ENCODE measurements around the gene SCUBE1.
"Not testable (repeated sequence)": the region's sequence is repeated elsewhere in the genome, so short reads cannot be mapped to it uniquely, and the experiment has no call there.

The SCUBE1 gene

GRCh38 chr22:43355688-43356087 lies 12.5 kb upstream of the SCUBE1 start:
- not testable (repeated sequence) for DNase-seq

DNA sequence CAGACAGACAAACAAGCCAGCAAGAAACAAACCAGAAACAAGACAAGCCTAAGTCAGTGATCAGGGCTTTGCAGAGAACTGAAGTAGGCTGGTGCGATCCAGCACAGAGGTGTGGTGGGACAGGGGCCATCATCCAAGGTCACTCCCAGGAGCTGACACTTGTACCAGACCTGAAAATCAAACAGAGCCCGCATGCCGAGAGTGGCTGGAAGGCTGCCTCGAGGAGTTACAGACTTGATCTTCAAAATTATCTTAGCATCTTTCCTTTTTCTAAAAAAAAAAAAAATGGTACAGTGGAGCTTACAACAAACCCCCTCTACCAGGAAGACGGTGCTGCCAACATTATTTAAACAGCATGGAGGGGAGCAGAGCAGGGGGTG lies 8.8 kb upstream of the SCUBE1 start:
- DNase-seq = no peak

DNA sequence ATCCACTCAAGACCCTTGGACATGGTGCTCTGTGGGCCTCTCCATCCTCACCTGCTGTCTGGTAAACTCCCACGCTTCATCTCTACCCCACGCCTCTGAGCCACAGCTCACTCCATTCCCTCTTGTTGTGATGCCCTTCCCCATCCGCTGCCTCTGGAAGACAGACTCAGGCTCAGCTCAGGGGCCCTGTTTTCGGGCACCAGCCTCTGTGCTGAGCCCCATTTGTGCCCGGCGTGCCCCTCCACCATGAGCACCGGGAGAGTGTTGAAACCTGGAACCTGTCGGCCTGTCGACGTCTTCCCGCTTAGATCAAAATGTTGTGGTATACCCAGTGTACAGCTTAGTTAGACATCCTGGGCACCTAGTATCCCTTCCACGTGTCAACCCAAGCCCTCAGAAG lies 6.5 kb upstream of the SCUBE1 start:
- DNase-seq = no peak

DNA sequence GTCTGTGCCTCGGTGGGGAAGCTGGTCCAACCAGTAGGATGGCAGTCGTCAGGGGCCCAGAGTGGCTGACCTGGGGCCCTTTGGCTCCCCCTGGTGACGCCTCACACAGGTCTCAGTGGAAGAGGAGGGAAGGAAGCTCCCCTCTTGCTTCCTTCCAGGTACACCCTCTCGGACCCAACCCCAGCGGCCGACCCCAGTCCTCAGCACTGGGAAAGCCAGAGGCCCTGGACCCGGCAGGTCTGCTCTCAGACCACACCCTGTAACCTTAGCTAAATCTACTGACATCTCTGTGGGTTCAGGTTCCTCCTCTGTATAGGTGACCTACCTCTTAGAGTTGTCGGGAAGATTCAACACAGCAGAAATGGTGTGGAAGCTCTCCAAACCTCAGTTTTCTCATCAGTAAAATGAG lies 3.4 kb upstream of the SCUBE1 start:
- no peak for DNase-seq

- DNase-seq = no peak
Observed at GRCh38 chr22:43345761-43346301, 2.7 kb upstream of the SCUBE1 start.

DNA sequence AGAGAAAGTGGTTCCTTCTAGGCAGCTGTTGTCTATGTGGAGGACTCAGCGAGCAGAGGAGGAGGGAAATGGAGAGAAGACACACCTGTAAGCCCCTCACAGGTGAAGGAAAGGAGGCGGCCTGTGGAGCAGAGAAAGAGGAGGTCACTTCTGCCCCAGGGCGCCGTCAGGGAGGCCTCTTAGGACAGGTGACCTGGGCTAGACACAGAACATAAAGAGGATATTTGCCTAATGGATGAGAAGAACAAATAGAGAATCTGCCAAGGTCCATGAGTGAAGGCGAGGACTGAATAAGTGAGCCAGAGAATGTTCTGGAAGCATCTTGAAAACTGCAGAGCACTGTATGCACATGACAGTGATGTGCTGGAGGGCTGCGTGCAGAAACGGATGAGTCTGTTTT lies 2.2 kb upstream of the SCUBE1 start:
- DNase-seq = no peak

DNA sequence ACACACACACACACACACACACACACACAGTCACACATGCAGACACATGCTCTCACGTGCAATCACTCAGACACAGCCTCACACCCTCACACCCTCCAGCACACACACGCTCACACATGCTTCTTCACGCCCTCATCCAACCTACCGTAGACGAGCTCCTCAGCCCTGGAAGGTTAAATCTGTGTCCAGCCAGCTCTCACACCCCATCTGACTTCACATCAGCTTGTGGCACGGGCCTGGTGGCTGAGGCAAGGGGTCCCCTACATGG lies 1.3 kb upstream of the SCUBE1 start:
- no peak for DNase-seq

- no peak for DNase-seq
Observed at GRCh38 chr22:43343670-43344519, 723 bp upstream of the SCUBE1 start.

DNA sequence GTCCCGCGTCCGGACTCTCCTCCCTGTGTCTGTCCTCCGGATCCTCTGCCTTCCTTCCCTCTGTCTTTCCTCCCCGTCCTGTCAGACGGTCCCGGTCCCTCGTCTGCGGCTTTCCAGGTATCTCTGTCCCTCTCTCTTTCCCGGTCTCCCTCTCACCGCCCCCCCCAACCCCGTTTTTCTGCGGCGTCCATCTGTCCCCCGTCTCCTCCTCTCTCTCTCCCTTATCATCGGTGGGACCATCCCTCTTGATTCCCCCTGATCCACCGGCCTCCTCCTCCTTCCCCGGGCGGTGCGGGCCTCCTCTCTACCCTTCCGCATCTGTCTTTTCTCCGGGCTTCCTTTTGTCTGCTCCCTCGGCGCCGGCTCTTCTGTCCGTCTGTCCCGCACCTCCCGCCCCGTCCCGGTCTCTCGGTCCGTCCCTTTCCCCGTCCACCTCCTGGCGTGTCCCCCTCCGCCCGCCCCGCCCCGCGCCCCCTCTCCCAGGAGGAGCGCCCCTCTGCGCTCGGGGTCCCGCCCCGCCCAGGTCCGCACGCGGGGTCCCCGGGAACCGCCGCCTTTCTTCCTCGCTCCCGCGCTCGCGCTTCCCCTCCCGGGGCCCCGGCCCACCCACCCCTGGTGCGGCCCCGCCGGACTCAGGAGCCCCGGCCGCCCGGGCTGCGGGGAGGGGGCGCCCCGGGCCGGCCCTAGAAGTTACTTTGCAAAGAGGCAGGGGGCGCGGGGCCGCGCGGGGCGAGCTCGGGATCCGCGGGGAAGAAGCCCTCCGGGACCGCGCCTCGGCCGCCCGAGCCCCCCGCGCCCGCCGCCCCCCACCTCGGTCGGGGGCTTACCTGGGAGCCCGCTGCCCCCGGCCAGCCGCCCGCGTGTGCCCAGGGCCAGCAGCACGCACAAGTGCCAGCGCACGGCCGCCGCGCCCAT lies 568 bp downstream of the SCUBE1 start:
- DNase-seq = no peak

- DNase-seq = no peak
Observed at GRCh38 chr22:43341565-43341964, 1.6 kb downstream of the SCUBE1 start.

DNA sequence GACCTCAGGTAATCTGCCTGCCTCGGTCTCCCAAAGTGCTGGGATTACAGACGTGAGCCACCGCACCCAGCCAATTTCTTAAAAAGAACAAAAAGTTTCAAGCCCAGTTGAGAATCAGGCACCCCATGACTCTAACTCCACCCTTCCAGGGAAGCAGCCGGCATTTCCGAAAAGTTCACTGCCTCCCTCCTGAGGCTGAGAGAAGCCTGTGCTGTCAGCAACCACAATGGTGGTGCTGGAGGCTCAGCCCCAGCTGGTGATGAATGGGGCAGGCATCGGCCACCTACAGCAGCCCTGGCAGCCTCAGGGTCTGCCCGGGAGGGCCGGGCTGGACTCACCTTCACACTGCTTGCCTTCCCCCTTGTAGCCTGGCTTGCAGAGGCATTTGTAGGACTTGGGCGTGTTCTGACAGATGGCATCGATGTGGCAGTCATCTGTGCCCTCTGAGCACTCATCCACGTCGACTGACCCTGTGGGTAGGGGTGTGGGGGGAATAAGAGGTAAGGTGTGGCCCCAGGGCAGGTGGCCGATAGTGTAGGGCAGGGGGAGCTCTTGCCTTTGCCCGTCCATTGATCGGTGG lies 4.3 kb downstream of the SCUBE1 start:
- no peak for DNase-seq

GRCh38 chr22:43337946-43338345 lies 5.2 kb downstream of the SCUBE1 start:
- DNase-seq = no peak

DNA sequence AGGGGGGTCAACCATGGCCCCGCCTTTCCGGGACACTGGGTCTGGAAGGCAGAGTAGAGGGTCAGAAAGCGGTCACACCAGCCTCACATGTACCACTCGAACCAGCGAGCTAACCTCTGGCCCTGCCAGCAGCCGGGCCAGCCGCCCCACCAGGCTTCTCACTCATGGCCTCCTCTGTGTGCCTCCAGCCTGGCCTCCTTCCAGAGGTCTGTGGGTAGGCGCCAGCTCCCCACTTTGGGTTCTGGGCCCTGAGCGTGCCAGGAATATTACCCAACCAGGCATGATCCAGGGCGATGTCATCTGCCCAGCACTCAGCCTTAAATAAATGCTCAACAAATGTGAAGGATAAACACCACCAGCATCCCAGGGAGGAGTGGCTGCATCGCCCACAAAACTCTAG lies 5.8 kb downstream of the SCUBE1 start:
- no peak for DNase-seq

- DNase-seq = no peak
Observed at GRCh38 chr22:43334378-43334777, 8.8 kb downstream of the SCUBE1 start.

DNA sequence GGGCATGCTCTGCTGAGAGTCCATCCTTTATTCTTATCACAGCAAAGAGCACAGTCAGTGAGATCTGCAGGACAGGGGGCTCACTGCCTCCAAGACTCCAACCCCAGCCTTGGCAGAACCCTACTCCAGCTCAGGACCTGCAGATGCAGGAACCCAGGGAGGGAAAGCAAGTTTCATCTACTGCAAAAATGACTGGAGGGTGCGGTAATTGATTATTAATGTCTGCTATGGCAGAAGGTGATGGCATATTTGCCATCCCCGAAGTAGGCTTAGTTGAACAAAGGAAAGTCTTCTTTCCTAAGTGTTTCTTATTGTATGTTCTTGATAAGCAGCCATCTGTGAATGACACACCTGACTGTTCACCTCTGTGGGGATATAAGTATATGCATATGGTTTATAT lies 9.2 kb downstream of the SCUBE1 start:
- no peak for DNase-seq

GRCh38 chr22:43333156-43333555 lies 10.0 kb downstream of the SCUBE1 start:
- DNase-seq = no peak

DNA sequence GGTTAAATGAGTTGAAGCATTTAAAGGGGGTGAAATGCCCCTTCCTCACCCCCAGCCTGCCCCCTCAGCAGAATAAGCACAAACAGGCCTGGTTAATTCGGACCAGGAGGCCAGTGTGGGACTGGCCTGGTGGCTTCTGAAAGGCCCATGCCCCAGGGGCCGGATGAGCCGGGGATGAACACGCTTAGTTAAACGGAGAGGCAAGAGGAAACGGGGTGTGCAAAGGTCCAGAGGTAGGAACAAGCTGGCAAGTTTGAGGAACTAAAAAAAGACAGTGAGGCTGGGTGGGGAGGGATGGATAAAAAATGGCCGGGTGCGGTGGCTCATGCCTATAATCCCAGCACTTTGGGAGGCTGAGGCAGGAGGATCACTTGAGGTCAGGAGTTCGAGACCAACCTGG lies 11.5 kb downstream of the SCUBE1 start:
- DNase-seq = no peak

DNA sequence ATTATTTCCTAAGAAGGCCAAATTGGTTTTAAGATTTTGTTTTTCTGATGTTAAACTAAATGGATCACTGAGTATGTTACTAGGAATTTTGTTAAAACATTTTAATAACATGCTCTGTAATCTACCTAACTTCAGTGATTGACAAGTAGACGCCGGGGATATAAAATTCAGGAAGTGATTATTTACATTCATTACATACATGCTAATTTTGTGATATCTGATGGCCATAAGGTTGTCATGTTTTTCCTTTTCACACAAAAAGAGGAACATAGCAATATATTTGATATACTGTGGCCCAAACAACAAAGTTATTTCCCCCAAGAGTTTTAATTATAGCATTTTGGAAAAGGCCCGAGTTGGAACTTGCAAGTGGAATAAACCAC lies 12.1 kb downstream of the SCUBE1 start:
- DNase-seq = no peak

DNA sequence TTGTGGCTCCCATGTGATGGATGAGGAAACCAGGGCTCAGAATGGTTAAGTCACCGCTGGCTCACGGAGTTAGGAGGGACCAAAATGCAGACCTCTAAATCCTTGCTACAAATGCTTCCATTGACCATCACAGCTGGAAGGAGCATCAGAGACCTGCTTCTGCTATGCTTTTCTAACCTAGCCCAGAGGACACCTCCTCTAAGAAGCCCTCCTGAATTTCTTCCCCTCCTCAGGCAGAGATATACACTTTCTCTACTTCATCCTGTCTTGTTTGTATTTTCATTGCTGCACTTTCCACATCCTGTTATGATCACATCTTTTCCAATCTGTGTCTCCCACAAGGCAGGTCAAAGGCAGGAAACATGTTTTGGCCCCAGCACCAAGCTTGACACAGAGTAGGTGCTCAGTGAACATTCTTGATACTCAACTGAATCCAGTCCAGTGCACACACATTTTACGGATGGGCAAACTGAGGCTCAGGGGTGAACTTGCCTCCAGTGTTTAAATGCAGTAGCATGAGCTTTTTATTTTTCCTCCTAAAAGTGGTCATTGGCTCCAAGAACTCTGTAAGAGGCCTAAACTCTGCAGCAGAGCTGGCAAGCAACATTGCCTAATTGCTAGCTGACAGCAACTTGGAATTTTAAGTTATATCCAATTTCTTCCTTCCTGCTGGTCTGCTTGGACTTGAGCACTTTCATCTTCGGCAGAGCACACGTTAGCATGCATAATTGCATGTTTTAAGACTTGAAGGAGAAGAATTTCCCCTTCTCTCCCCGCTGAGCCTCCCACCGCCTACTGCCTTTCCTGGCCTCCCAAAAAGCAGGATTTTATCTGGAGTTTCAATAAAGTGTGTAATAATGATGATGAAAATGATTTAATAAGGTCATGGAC lies 12.7 kb downstream of the SCUBE1 start:
- DNase-seq = no peak

DNA sequence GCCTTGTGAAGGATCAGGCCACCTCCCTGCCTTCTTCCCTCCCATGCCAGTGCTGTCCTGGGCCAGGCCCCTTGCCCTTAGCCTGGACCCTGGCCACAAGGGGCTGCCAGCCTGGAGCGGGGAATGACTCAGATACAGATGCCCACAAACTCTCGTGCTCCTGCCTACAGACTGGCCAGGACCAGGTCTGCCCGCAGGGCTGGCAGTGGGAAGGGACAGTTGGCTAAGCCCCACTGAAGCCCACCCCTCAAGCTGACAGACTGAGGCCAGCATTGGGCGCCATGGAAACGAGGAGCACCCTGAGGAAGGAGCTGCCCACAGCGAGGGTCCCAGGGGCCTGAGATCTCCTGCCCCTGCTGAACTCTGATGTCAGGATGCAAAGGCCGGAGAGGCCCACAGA lies 14.1 kb downstream of the SCUBE1 start:
- no peak for DNase-seq

DNA sequence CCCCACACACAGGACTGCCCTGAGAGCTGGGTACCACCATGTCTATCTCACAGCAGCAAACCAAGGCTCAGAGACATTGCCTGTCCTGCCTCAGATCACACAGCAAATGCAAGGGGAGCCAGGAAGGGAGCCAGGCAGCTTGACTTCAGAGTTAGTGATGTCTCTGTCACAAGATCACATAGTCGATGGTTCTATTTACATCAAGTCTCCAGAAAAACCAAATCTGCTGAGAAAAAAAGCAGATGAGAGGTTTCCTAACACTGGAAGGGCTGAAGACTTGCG lies 16.1 kb downstream of the SCUBE1 start:
- DNase-seq = no peak

GRCh38 chr22:43326331-43327156 lies 16.6 kb downstream of the SCUBE1 start:
- DNase-seq = peak; percentile 11

Data from NCI-H748 treated with DMSO at 0.1 percent for 48 hours (cell line).